RWPE1 (cell line): Measurements from ENCODE around the gene PHTF2.
A peak's percentile ranks its signal among the peaks of the same experiment; 100 is the strongest.
"Not testable (repeated sequence)": the region's sequence is repeated elsewhere in the genome, so short reads cannot be mapped to it uniquely, and the experiment has no call there.

Experiments used
- CTCF ChIA-PET: fragments of 350-600 bp; sonication (Branson Sonifier 250); formaldehyde crosslinking; extraction: SDS; loops from one replicate; lab custom pipeline; 2021; lab: Yijun Ruan, JAX
- POLR2A ChIA-PET: fragments of 400-600 bp; formaldehyde crosslinking; extraction: SDS; loops from one replicate; lab custom pipeline; 2020; ENCODE audit warnings: antibody characterized with exemption; ENCODE audit not compliant: low non-redundant PET; lab: Yijun Ruan, JAX
- DNase-seq: peaks from one replicate; pipeline ENCODE4 v3.0.0; 2012; ENCODE audit warnings: low spot score
- H3K27ac ChIP-seq: fragments of 450-650 bp; 2 replicates; pipeline ENCODE4 v1.5.1; 2017
- CTCF ChIP-seq: fragments of 450-650 bp; conservative IDR thresholded peaks from 2 replicates; pipeline ENCODE4 v1.5.1; 2017; ENCODE audit warnings: low read depth, mild to moderate bottlenecking

Gene PHTF2

DNA sequence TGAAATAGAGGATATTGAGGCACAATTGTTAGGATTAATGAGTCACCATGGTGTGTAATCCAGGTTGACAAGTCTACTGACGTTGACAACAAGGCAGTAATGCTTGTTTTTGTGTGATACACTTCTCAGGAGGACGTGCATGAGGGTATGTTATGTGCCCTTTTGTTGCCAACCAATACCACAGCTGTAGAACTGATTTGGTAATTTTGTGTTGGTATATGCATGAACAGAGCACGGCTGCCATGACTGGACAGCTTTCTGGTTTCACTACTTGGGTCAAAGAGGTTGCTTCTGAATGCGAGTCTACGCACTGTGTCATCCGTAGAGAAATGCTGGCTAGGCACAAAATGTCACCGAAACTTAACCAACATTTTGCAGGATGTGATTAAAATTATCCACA, 32.9 kb downstream of the PHTF2 start:
- DNase-seq = no peak
- ChIA-PET POLR2A (no interaction called here), CTCF (no interaction called here)
- no peak for TF ChIP-seq CTCF
- no peak overlapping the region for H3K27ac ChIP-seq

DNA sequence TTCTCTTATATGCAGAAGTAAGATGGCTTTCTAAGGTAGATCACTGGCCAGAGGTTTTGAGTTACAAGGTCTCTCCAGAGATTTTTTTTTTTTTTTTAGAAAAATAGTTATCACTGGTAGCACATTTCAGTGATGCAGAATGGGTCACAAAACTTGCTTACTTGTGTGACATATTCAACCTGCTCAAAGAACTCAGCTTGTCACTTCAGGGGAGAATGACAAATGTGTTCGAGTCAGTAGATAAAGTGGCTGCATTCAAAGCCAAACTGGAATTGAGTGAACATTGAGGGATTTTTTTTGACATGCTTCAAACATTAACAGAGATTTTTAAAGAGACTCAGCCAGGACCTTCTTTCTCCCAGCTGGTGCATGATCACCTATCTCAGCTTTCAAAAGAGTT, 33.4 kb downstream of the PHTF2 start:
- H3K27ac ChIP-seq = no peak overlapping the region
- POLR2A ChIA-PET = no interaction called here
- CTCF ChIA-PET = interaction anchor here (0.6 kb wide), 1 partner anchor 19 kb away, joined by 3 read pairs; no protein-coding TSS in a partner anchor

DNA sequence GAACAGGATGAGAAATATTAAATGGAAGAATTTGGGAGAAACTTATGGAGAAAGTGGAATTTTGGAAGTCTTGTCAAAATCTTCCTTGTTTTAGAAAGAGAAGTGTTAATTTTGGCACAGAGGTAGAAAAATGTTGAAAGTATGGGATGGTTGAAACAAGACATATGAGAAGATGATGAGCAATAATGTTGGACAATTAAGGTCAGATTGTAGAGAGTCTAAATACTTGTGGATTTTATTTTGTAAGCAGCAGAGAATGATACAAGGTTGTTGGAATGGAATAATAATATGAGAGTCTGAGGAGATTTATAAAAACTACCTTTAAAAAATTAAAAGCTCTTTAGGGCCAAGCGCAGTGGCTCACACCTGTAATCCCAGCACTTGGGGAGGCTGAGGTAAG, 34.6 kb downstream of the PHTF2 start:
- no peak for DNase-seq
- CTCF ChIA-PET = interaction anchor here (0.6 kb wide), 1 partner anchor 29 kb away, joined by 3 read pairs; no protein-coding TSS in a partner anchor
- POLR2A ChIA-PET = no interaction called here
- TF ChIP-seq CTCF = no peak
- H3K27ac ChIP-seq = no peak overlapping the region

More for the DNA sequence above, 33.4 kb downstream of the PHTF2 start:
- no peak for TF ChIP-seq CTCF
- DNase-seq = no peak

GRCh38 chr7:77836425-77836824, 37.9 kb downstream of the PHTF2 start:
- POLR2A ChIA-PET, H3K27ac ChIP-seq, DNase-seq: not testable (repeated sequence)
- CTCF ChIA-PET = interaction anchor here (0.6 kb wide), 1 partner anchor 555 kb away, joined by 3 read pairs; no protein-coding TSS in a partner anchor

DNA sequence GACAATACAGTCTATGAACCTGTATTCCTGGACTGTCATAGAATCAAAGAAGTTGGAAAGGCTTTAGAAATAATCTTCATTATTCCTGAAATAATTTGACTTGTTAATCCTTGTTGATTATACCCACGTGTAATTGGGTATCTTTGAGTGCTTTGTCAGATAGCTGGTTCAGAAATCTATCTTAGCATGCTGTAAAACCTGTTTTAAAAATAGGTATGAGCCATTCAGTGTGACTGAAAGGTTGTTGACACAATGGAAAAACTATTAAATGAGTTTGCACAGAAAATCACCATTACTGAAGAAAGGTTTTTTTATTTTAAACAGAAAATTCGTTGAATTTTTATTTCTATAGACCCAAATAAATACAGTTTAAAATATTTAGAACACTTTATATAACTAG, 38.7 kb downstream of the PHTF2 start:
- H3K27ac ChIP-seq = no peak overlapping the region
- CTCF ChIA-PET = interaction anchor here (0.6 kb wide), 1 partner anchor 218 kb away, joined by 3 read pairs; no protein-coding TSS in a partner anchor
- no peak for TF ChIP-seq CTCF
- DNase-seq = peak; percentile 5
- POLR2A ChIA-PET = no interaction called here

DNA sequence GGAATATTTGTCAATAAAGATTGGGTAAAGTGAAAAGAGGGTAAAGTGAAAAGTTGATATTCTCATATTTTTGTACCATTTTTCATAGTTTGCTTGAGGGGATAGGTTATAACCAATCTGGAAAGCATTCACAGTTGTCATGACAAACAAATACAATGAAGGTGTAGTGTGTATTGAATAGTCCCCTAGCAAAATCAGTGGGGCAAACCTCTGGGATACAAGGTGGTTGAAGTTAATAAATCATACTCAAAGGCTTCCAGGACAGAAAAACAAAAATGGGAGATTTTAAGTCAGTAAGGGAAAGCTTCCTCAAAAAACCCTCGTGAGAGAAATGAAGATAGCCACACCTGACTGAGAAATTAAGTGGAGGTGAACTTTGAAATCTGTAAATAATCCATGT, 39.4 kb downstream of the PHTF2 start:
- CTCF ChIA-PET = interaction anchor here (0.7 kb wide), 1 partner anchor 206 kb away, joined by 3 read pairs; no protein-coding TSS in a partner anchor
- H3K27ac ChIP-seq = no peak overlapping the region
- DNase-seq = no peak
- POLR2A ChIA-PET = no interaction called here
- TF ChIP-seq CTCF = no peak

- H3K27ac ChIP-seq = no peak overlapping the region
- DNase-seq = no peak
- TF ChIP-seq CTCF = no peak
- ChIA-PET POLR2A (no interaction called here), CTCF (interaction anchor here (1.1 kb wide), 1 partner anchor 65 kb away, joined by 4 read pairs; no protein-coding TSS in a partner anchor)
Measured at GRCh38 chr7:77838929-77839491, 40.4 kb downstream of the PHTF2 start.
